ENCODE measurements around the gene CD28.
"Not testable (repeated sequence)": the region's sequence is repeated elsewhere in the genome, so short reads cannot be mapped to it uniquely, and the experiment has no call there.

The CD28 gene

DNA sequence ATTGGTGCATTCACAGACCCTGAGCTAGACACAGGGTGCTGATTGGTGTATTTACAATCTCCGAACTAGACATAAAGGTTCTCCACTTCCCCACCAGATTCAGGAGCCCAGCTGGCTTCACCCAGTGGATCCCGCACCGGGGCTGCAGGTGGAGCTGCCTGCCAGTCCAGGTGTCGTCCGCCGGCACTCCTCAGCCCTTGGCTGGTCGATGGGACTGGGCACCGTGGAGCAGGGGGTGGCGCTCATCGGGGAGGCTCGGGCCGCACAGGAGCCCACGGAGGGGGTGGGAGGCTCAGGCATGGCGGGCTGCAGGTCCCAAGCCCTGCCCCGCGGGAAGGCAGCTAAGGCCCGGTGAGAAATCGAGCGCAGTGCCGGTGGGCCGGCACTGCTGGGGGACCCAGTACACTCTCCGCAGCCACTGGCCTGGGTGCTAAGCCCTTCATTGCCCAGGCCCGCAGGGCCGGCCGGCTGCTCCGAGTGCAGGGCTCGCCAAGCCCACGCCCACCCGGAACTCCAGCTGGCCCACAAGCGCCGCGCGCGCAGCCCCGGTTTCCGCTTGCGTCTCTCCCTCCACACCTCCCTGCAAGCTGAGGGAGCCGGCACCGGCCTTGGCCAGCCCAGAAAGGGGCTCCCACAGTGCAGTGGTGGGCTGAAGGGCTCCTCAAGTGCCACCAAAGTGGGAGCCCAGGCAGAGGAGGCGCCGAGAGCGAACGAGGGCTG is 79.1 kb downstream of the CD28 start:
- not testable (repeated sequence) for DNase-seq

DNA sequence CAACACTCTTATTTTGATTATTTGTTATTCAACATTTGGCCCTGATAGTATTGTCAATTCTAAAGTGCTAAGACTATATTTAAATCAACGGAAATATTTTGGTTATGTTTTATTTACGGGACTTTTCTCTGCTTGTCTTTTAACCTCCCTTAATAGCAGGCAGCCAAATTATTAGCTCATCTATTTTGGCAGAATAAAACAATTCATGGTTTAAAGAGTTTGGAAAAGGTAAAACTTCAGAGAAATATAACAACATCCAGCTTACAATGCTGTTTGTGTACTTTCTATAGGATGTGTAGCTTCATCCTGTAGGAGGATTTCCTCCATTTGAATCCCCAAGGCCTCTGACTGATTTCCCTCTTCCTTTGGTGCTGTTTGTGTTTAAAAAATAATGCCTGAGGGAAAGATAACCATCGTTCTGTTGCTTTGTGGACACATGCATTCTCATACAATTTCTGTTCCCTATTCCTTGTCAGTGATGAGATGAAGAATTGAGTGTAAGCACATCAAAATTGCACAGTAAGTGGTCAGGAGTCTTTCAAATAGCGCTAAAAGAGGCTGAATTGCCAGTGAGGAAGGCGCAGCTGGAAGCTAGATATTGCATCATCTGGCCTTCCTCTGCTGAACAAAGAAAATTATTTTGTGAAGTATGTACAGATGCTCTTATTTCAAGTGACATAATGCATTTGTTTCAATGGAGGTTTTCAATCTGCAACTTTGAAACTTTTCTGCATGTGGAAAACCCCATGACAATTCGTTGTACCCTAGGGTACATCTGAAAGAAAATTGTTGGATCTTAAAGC is 80.3 kb downstream of the CD28 start:
- DNase-seq, result no peak

DNA sequence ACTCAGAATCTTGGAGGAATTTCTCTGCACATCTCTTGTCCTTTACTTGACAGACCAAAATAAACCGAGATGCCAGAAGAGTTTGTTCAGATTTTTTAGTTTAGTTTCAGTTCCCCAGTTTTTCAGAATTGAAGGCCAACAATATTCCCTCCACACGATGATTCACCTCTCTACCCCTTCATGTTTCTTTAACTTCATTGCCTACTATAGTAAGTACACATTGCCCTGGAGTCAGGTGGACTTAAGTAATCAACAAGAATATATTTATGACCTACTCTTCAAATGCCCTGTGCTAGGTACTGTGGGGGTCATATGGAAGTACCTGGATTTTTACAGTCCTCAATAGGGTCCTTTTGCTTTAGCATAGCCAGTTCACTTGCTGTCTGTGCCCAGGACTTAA is 81.5 kb downstream of the CD28 start:
- no peak for DNase-seq

All from effector CD8-positive, alpha-beta T cell (primary cell).